GM19193 (cell line): Measurements from ENCODE around the gene DNAAF1.

Source experiments
- POLR2A ChIP-seq: IDR thresholded peaks from 4 replicates; pipeline ENCODE4 v1.6.1; 2011; ENCODE audit not compliant: insufficient read depth, insufficient read length; ENCODE audit errors: extremely low read depth

The DNAAF1 gene

DNA sequence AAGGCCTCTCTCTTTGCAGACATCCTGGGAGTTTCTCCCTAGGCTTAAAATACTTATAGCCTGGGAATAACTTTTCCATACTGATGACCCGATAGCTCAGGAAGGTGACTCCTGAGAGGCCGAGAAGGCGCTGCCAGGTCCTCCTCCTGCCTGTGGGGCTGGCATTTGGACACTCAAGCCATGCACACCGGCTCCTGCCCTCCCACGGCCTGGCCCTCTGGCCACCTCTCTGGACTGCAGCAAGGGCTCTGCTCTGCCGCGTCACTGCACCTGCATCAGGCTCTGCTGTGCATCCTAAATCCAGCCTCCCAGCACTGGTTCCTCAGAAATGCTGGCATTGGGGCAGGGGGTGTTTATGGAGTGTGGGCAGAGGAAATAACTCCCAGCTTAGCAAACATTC is 80.5 kb downstream of the DNAAF1 start:
- TF ChIP-seq POLR2A, result no peak

GRCh38 chr16:84226026-84226425 is 80.9 kb downstream of the DNAAF1 start:
- TF ChIP-seq POLR2A, result no peak
